Endothelial cell of umbilical vein (primary cell): ENCODE results near the gene CDC16. TPM values are rescaled to one million over a fixed set of nuclear protein-coding genes. Genes with fewer than 3 reads are reported as not detected.
A peak's percentile ranks its signal among the peaks of the same experiment; 100 is the strongest.

Experiments used
- BruUV-seq: library from RNA; stranded (reverse); fragments of 400-500 nt; replicated peaks from 2 replicates; lab custom pipeline; 2021; lab: Mats Ljungman, UMichigan
- CTCF ChIA-PET: fragments of 300-600, 350-600 bp; sonication (Branson Sonifier 250); formaldehyde crosslinking; loops from one replicate; lab custom pipeline; 2021; ENCODE audit warnings: antibody characterized with exemption, inconsistent platforms; lab: Charles Lee
- POLR2A ChIA-PET: fragments of 300-600, 350-600 bp; sonication (Branson Sonifier 250); formaldehyde crosslinking; loops from one replicate; lab custom pipeline; 2021; ENCODE audit warnings: antibody characterized with exemption, inconsistent platforms; lab: Charles Lee
- DNase-seq: peaks from one replicate; pipeline ENCODE4 v3.0.0-alpha.2; 2011; ENCODE audit warnings: low read depth, low spot score
- FAIRE-seq: peaks from 2 replicates; lab custom pipeline; 2011; peaks lifted over from hg19 to GRCh38; lab: Jason Lieb, UNC
- H2AFZ ChIP-seq: 2 replicates; pipeline ENCODE4 v1.6.0; 2012; ENCODE audit warnings: low read depth, low read length, control low read depth, inconsistent platforms
- H3K27ac ChIP-seq: 2 replicates; pipeline ENCODE4 v1.5.1; 2011; ENCODE audit warnings: low read depth, mild to moderate bottlenecking, control low read depth, low read length, moderate library complexity; ENCODE audit not compliant: insufficient read depth
- H3K27me3 ChIP-seq, 2 experiments: 2 replicates each; pipeline versions ENCODE4 v1.6.0 to v1.6.1; 2011; ENCODE audit warnings: low read length in 2 of 2, mixed read lengths in 1 of 2; ENCODE audit not compliant: control insufficient read depth in 2 of 2, insufficient read depth in 2 of 2
- H3K36me3 ChIP-seq, 2 experiments: 2 replicates in 1 of 2; 3 replicates in 1 of 2; pipeline ENCODE4 v1.5.1; 2011; ENCODE audit warnings: low read length in 2 of 2, mild to moderate bottlenecking in 1 of 2, moderate library complexity in 1 of 2; ENCODE audit not compliant: control insufficient read depth in 2 of 2, insufficient read depth in 2 of 2; ENCODE audit errors: extremely low read depth in 1 of 2
- H3K4me1 ChIP-seq: 3 replicates; pipeline ENCODE4 v1.5.1; 2011; ENCODE audit warnings: mild to moderate bottlenecking, low read length; ENCODE audit not compliant: control insufficient read depth, insufficient read depth; ENCODE audit errors: extremely low read depth
- H3K4me2 ChIP-seq: 2 replicates; pipeline ENCODE4 v1.6.1; 2011; ENCODE audit warnings: low read length, control low read depth, mixed read lengths; ENCODE audit not compliant: insufficient read depth
- H3K4me3 ChIP-seq, 3 experiments: fragments of 200-600 bp in 1 of 3; sonication (generic), shearing (Covaris generic) in 1 of 3; replicated peaks in 1 of 3; 2 replicates each; pipeline ENCODE4 v1.5.1; 2011 to 2016; ENCODE audit warnings: control low read depth in 3 of 3, low read length in 3 of 3, mild to moderate bottlenecking in 2 of 3, inconsistent platforms in 1 of 3, low read depth in 1 of 3, moderate library complexity in 1 of 3; ENCODE audit not compliant: insufficient read depth in 1 of 3
- H3K79me2 ChIP-seq: 2 replicates; pipeline ENCODE4 v1.6.0; 2012; ENCODE audit warnings: low read length, inconsistent platforms; ENCODE audit not compliant: control insufficient read depth, insufficient read depth
- H3K9ac ChIP-seq: replicated peaks from 2 replicates; pipeline ENCODE3; 2011; ENCODE audit warnings: low read length, control low read depth; ENCODE audit not compliant: insufficient read depth; ENCODE audit errors: extremely low read depth
- H3K9me1 ChIP-seq: replicated peaks from 3 replicates; pipeline ENCODE4 v1.6.0; 2011; ENCODE audit warnings: mild to moderate bottlenecking, low read length; ENCODE audit not compliant: control insufficient read depth, insufficient read depth; ENCODE audit errors: extremely low read depth
- H3K9me3 ChIP-seq: replicated peaks from 2 replicates; pipeline ENCODE4 v1.5.1; 2012; ENCODE audit warnings: low read length, inconsistent platforms; ENCODE audit not compliant: control insufficient read depth, insufficient read depth
- H4K20me1 ChIP-seq: replicated peaks from 2 replicates; pipeline ENCODE3; 2011; ENCODE audit warnings: mild to moderate bottlenecking, low read length; ENCODE audit not compliant: control insufficient read depth, insufficient read depth; ENCODE audit errors: extremely low read depth
- CTCF ChIP-seq, 2 donors: IDR thresholded peaks; 1 replicate in 1 of 2; 2 replicates in 1 of 2; pipeline ENCODE4 v1.5.1; 2011; ENCODE audit warnings: low read length in 2 of 2, mild to moderate bottlenecking in 2 of 2, moderate library complexity in 2 of 2, control low read depth in 1 of 2, inconsistent platforms in 1 of 2, low read depth in 1 of 2; ENCODE audit not compliant: insufficient read depth in 1 of 2; ENCODE audit errors: extremely low read depth in 1 of 2
- EZH2 ChIP-seq: IDR thresholded peaks from 2 replicates; pipeline ENCODE4 v1.6.1; 2012; ENCODE audit warnings: borderline replicate concordance, low read depth, mild to moderate bottlenecking, moderate library complexity, low read length, inconsistent platforms; ENCODE audit not compliant: severe bottlenecking
- FOS ChIP-seq: IDR thresholded peaks from 2 replicates; pipeline ENCODE4 v1.6.1; 2011; ENCODE audit warnings: mild to moderate bottlenecking, low read length, moderate library complexity, borderline replicate concordance; ENCODE audit not compliant: insufficient read depth
- GATA2 ChIP-seq: IDR thresholded peaks from 2 replicates; pipeline ENCODE4 v1.7.0; 2011; ENCODE audit warnings: low read depth, mild to moderate bottlenecking, moderate library complexity, mixed read lengths, low read length; ENCODE audit not compliant: insufficient read length, insufficient read depth
- JUN ChIP-seq: IDR thresholded peaks from 2 replicates; pipeline ENCODE4 v1.6.1; 2011; ENCODE audit warnings: borderline replicate concordance, low read depth; ENCODE audit not compliant: insufficient read length, insufficient read depth
- MAX ChIP-seq: IDR thresholded peaks from 2 replicates; pipeline ENCODE4 v1.6.1; 2011; ENCODE audit not compliant: insufficient read depth, insufficient read length
- MYC ChIP-seq: IDR thresholded peaks from one replicate; pipeline ENCODE4 v1.6.1; 2011; ENCODE audit warnings: mild to moderate bottlenecking, low read depth, low read length
- POLR2A ChIP-seq: IDR thresholded peaks from 2 replicates; pipeline ENCODE4 v1.6.1; 2012; ENCODE audit warnings: low read depth, mild to moderate bottlenecking, control low read depth, low read length
- POLR2AphosphoS5 ChIP-seq: IDR thresholded peaks from 2 replicates; pipeline ENCODE4 v1.6.1; 2012; ENCODE audit warnings: low read depth, mild to moderate bottlenecking, control low read depth, low read length, moderate library complexity; ENCODE audit not compliant: insufficient read depth
- dilution Hi-C: fragments of 300-500 bp; cut with MboI; formaldehyde crosslinking; loops from one replicate; pipeline ENCODE4 v1.15.0; 2019; ENCODE audit warnings: low sequenced_read_pairs; ENCODE audit not compliant: extremely low pct_ligation_motif_present
- intact Hi-C: fragments of 100-400 bp; cut with micrococcal nuclease; formaldehyde crosslinking; loops from one replicate; pipeline ENCODE4 v1.10.0; 2022
- polyA plus RNA-seq, 4 experiments: library from polyadenylated mRNA; depleted of rRNA in 3 of 4; stranded (reverse) in 3 of 4; unstranded in 1 of 4; fragments of >200 nt; gene quantifications; 2 replicates each; pipeline versions ENCODE4 v1.2.1 to v1.2.3, GENCODE V29; 2011 to 2012; ENCODE audit warnings: missing spikeins in 1 of 4
- total RNA-seq: library from RNA; stranded (reverse); gene quantifications from 2 replicates; pipeline ENCODE4 v1.2.3, GENCODE V29; 2021

The CDC16 gene
- total and polyA plus RNA-seq, 2 donors (not counting 3 experiments of a cell fraction or from before 2014, with no cell fraction given), result 41.6 to 83.3 TPM

- FAIRE-seq, result peak; percentile 63
- Histone ChIP-seq H3K27ac (peak within 1 kb of the TSS; percentile 89), H2AFZ (peak within 1 kb of the TSS; percentile 99), H3K9ac (peak within 1 kb of the TSS; percentile 93), H3K4me3 (peak within 1 kb of the TSS; percentile 63 to 84 (median 79)), H3K4me2 (peak within 1 kb of the TSS; percentile 96), H3K79me2 (peaks cover 27% of the 10 kb centered on the region), H3K27me3 (no peaks in the 10 kb centered on the region), H4K20me1 (no peaks in the 10 kb centered on the region), H3K4me1 (peaks cover 9% of the 10 kb centered on the region), H3K9me1 (no peaks in the 10 kb centered on the region), H3K36me3 (peaks cover 0 to 3% of the 10 kb centered on the region in 2 experiments), H3K9me3 (no peaks in the 10 kb centered on the region)
- POLR2A ChIA-PET, result no interaction called here
- DNase-seq, result peak; percentile 89
- dilution Hi-C loops (no loop called here), intact Hi-C loops (loop anchor here (1.0 kb wide), 1 partner anchor 33 kb away; the partner anchor contains the start of gene CHAMP1)
- TF ChIP-seq JUN (no peak), POLR2AphosphoS5 (peak; percentile 77), POLR2A (peak; percentile 66)
- CTCF ChIA-PET, result interaction anchor here (1.0 kb wide), 2 partner anchors 55 to 60 kb away, joined by 3 to 4 read pairs; no protein-coding TSS in a partner anchor
- BruUV-seq, result no TSS peak
Observed at GRCh38 chr13:114281351-114282040, 46.8 kb downstream of the CDC16 start, which contains the start of gene UPF3A. UPF3A (plus strand) TSS chr13:114281601; CDS start chr13:114281640, 39 bp downstream.

- H3K36me3 ChIP-seq, result peaks cover 6 to 8% of the 10 kb centered on the region in 2 experiments
- POLR2A ChIA-PET, result no interaction called here
Observed at GRCh38 chr13:114282041-114282670, 47.5 kb downstream of the CDC16 start.

More at GRCh38 chr13:114282041-114282670, 47.5 kb downstream of the CDC16 start:
- dilution Hi-C loops (no loop called here), intact Hi-C loops (loop anchor here (1.0 kb wide), 1 partner anchor 32 kb away; the partner anchor contains the start of gene CHAMP1)
- no peaks in the 10 kb centered on the region for H3K27me3 ChIP-seq
- DNase-seq, result peak; percentile 83
- peaks cover 9% of the 10 kb centered on the region for H3K4me1 ChIP-seq
- peak overlapping the region; percentile 63 to 84 (median 79) for H3K4me3 ChIP-seq
- peak overlapping the region; percentile 72 for H3K27ac ChIP-seq
- BruUV-seq, result TSS peak; percentile 26
- peak overlapping the region; percentile 87 for H3K9ac ChIP-seq
- TF ChIP-seq POLR2A (no peak), GATA2 (no peak), POLR2AphosphoS5 (no peak), JUN (no peak), FOS (no peak), MAX (no peak), CTCF (IDR thresholded peaks at IDR 0.05; ENCODE audit: extremely low read depth in 1 of 2, insufficient read depth in 1 of 2, low read depth in 1 of 2, low read length in 2 of 2) (no peak), EZH2 (no peak), MYC (no peak)
- H3K9me1 ChIP-seq, result no peaks in the 10 kb centered on the region
- H3K79me2 ChIP-seq, result peaks cover 27% of the 10 kb centered on the region
- CTCF ChIA-PET, result interaction anchor here (1.0 kb wide), 2 partner anchors 55 to 59 kb away, joined by 3 to 4 read pairs; no protein-coding TSS in a partner anchor
- no peaks in the 10 kb centered on the region for H3K9me3 ChIP-seq
- FAIRE-seq, result no peak
- H4K20me1 ChIP-seq, result no peaks in the 10 kb centered on the region
- H3K4me2 ChIP-seq, result peak overlapping the region; percentile 96
- peak overlapping the region; percentile 52 for H2AFZ ChIP-seq
